ENCODE data around the gene POLRMT.
"Not testable (repeated sequence)": the region's sequence is repeated elsewhere in the genome, so short reads cannot be mapped to it uniquely, and the experiment has no call there.

Gene POLRMT

GRCh38 chr19:609004-609346 is 24.4 kb downstream of the POLRMT start:
- DNase-seq: no peak

GRCh38 chr19:608155-609003 is 25.0 kb downstream of the POLRMT start:
- no peak for DNase-seq

GRCh38 chr19:607301-608154 is 25.8 kb downstream of the POLRMT start:
- DNase-seq: no peak

- DNase-seq: not testable (repeated sequence)
Observed at GRCh38 chr19:605061-605971, 28.0 kb downstream of the POLRMT start.

GRCh38 chr19:604355-604754 is 29.0 kb downstream of the POLRMT start:
- peak in 1 of 4 experiments; percentile 32 for DNase-seq

- DNase-seq: peak in 1 of 4 experiments; percentile 15
Observed at GRCh38 chr19:603779-604178, 29.6 kb downstream of the POLRMT start.

GRCh38 chr19:603302-603639 is 30.1 kb downstream of the POLRMT start:
- DNase-seq: not testable (repeated sequence)

- no peak for DNase-seq
Observed at GRCh38 chr19:602391-603301, 30.7 kb downstream of the POLRMT start.

- DNase-seq: no peak
Observed at GRCh38 chr19:601790-602189, 31.5 kb downstream of the POLRMT start.

GRCh38 chr19:601310-601709 is 32.0 kb downstream of the POLRMT start:
- DNase-seq: no peak

GRCh38 chr19:597406-598315 is 35.7 kb downstream of the POLRMT start:
- DNase-seq: no peak

- DNase-seq: no peak
Observed at GRCh38 chr19:596263-596655, 37.1 kb downstream of the POLRMT start.

- no peak for DNase-seq
Observed at GRCh38 chr19:595326-596262, 37.7 kb downstream of the POLRMT start.

GRCh38 chr19:594265-594870 is 39.0 kb downstream of the POLRMT start:
- DNase-seq: no peak

- no peak for DNase-seq
Observed at GRCh38 chr19:593505-593904, 39.8 kb downstream of the POLRMT start.

GRCh38 chr19:593055-593454 is 40.3 kb downstream of the POLRMT start:
- DNase-seq: no peak

- DNase-seq: no peak
Observed at GRCh38 chr19:592101-592500, 41.2 kb downstream of the POLRMT start.

GRCh38 chr19:591099-591958 is 42.0 kb downstream of the POLRMT start:
- no peak for DNase-seq

Data from activated naive CD4-positive, alpha-beta T cell (primary cell).